CD14-positive monocyte (primary cell): ENCODE data around the gene ITGAL. TPM values are rescaled to one million over a fixed set of nuclear protein-coding genes. Genes with fewer than 3 reads are reported as not detected.

Experiments used
- DNase-seq, 3 donors: peaks; one replicate each; pipeline ENCODE4 v3.0.0-alpha.2; 2011 to 2022
- H2AFZ ChIP-seq: 2 replicates; pipeline ENCODE4 v1.6.0; 2012; ENCODE audit warnings: mild to moderate bottlenecking, low read depth, low read length, inconsistent platforms; ENCODE audit not compliant: insufficient read depth, poor library complexity, severe bottlenecking
- H3K27ac ChIP-seq, 2 donors: 1 replicate in 1 of 2; 2 replicates in 1 of 2; pipeline ENCODE4 v1.5.1; 2012 to 2013; ENCODE audit warnings: low read length in 2 of 2, control low read depth in 1 of 2, inconsistent platforms in 1 of 2, low read depth in 1 of 2, mild to moderate bottlenecking in 1 of 2
- H3K27me3 ChIP-seq, 2 donors: one replicate each; pipeline versions ENCODE4 v1.6.0 to v1.6.1; 2011 to 2013; ENCODE audit warnings: low read length in 2 of 2; ENCODE audit not compliant: control insufficient read depth in 2 of 2, insufficient read depth in 2 of 2
- H3K36me3 ChIP-seq, 2 donors: replicated peaks in 1 of 2; 1 replicate in 1 of 2; 2 replicates in 1 of 2; pipeline versions ENCODE4 v1.5.1 to v1.6.1; 2012 to 2013; ENCODE audit warnings: low read length in 2 of 2, control low read depth in 1 of 2, inconsistent platforms in 1 of 2, mild to moderate bottlenecking in 1 of 2; ENCODE audit not compliant: insufficient read depth in 2 of 2, control insufficient read depth in 1 of 2
- H3K4me1 ChIP-seq, 2 donors: 1 replicate in 1 of 2; 2 replicates in 1 of 2; pipeline versions ENCODE4 v1.5.1 to v1.6.1; 2012 to 2013; ENCODE audit warnings: low read length in 2 of 2, control low read depth in 1 of 2, inconsistent platforms in 1 of 2, mild to moderate bottlenecking in 1 of 2, moderate library complexity in 1 of 2; ENCODE audit not compliant: insufficient read depth in 2 of 2, control insufficient read depth in 1 of 2
- H3K4me2 ChIP-seq: replicated peaks from 2 replicates; pipeline ENCODE3; 2012; ENCODE audit warnings: low read length, moderate library complexity, mild to moderate bottlenecking; ENCODE audit not compliant: poor library complexity, severe bottlenecking; ENCODE audit errors: extremely low read depth
- H3K4me3 ChIP-seq, 3 experiments: fragments of 200-600 bp in 1 of 3; sonication (generic) in 1 of 3; replicated peaks in 1 of 3; 1 replicate in 2 of 3; 2 replicates in 1 of 3; pipeline ENCODE4 v1.5.1; 2011 to 2013; ENCODE audit warnings: low read length in 3 of 3, mild to moderate bottlenecking in 3 of 3, control low read depth in 2 of 3, low read depth in 2 of 3, inconsistent platforms in 1 of 3, moderate library complexity in 1 of 3
- H3K79me2 ChIP-seq: 2 replicates; pipeline ENCODE4 v1.6.0; 2012; ENCODE audit warnings: mild to moderate bottlenecking, control low read depth, inconsistent platforms, low read length, moderate library complexity; ENCODE audit not compliant: insufficient read depth
- H3K9ac ChIP-seq: 2 replicates; pipeline ENCODE4 v1.6.0; 2017; ENCODE audit warnings: low read length, mild to moderate bottlenecking; ENCODE audit not compliant: insufficient read depth, poor library complexity, severe bottlenecking
- H3K9me3 ChIP-seq, 2 donors: replicated peaks in 1 of 2; 1 replicate in 1 of 2; 2 replicates in 1 of 2; pipeline versions ENCODE4 v1.5.1 to v1.6.1; 2012 to 2013; ENCODE audit warnings: low read length in 2 of 2, control low read depth in 1 of 2; ENCODE audit not compliant: control insufficient read depth in 1 of 2, insufficient read depth in 1 of 2
- H4K20me1 ChIP-seq: 2 replicates; pipeline ENCODE4 v1.6.0; 2012; ENCODE audit warnings: mild to moderate bottlenecking, low read length, control low read depth, moderate library complexity; ENCODE audit not compliant: insufficient read depth
- H3K27ac Mint-ChIP-seq, 7 donors: one replicate each; pipeline ENCODE4 v1.8.0; 2020; ENCODE audit warnings: mild to moderate bottlenecking in 7 of 7, mixed read lengths in 7 of 7, moderate library complexity in 6 of 7, inconsistent platforms in 2 of 7
- H3K27me3 Mint-ChIP-seq, 3 donors: one replicate each; pipeline ENCODE4 v1.8.0; 2021 to 2022; ENCODE audit warnings: low read depth in 3 of 3, mild to moderate bottlenecking in 3 of 3, mixed read lengths in 3 of 3, moderate library complexity in 3 of 3, inconsistent platforms in 1 of 3
- H3K36me3 Mint-ChIP-seq, 2 donors: one replicate each; pipeline ENCODE4 v1.8.0; 2020; ENCODE audit warnings: mixed read lengths in 2 of 2, inconsistent platforms in 1 of 2, mild to moderate bottlenecking in 1 of 2
- H3K4me1 Mint-ChIP-seq: one replicate; pipeline ENCODE4 v1.8.0; 2020; ENCODE audit warnings: mild to moderate bottlenecking, mixed read lengths
- H3K4me3 Mint-ChIP-seq, 2 donors: one replicate each; pipeline ENCODE4 v1.8.0; 2020; ENCODE audit warnings: mild to moderate bottlenecking in 2 of 2, mixed read lengths in 2 of 2, moderate library complexity in 1 of 2
- H3K9me3 Mint-ChIP-seq, 7 donors: one replicate each; pipeline ENCODE4 v1.8.0; 2020 to 2022; ENCODE audit warnings: mixed read lengths in 7 of 7, mild to moderate bottlenecking in 6 of 7, moderate library complexity in 6 of 7, inconsistent platforms in 2 of 7
- CTCF ChIP-seq: fragments of 200-600 bp; IDR thresholded peaks from one replicate; pipeline ENCODE4 v1.8.0; 2022; ENCODE audit warnings: antibody characterized with exemption, mild to moderate bottlenecking
- WGBS: methylation state at CpG from one replicate; pipeline ENCODE4 v1.1.5; 2013; ENCODE audit warnings: missing lambda C conversion rate; ENCODE audit not compliant: insufficient coverage; 5-methylcytosine and 5-hydroxymethylcytosine counted together
- intact Hi-C, 2 donors: fragments of 100-400 bp; cut with micrococcal nuclease; formaldehyde crosslinking; loops; one replicate each; pipeline versions ENCODE4 v1.15.0 to v1.15.1; 2023
- polyA plus RNA-seq, 3 donors: library from polyadenylated mRNA; depleted of rRNA in 1 of 3; unstranded in 2 of 3; stranded (reverse) in 1 of 3; fragments of 300-500 nt in 2 of 3; fragments of >200 nt in 1 of 3; fragmentation: Illumina TruSeq in 2 of 3; gene quantifications; 1 replicate in 2 of 3; 2 replicates in 1 of 3; pipeline ENCODE4 v1.2.3, GENCODE V29; 2012 to 2021

ITGAL gene
- polyA plus RNA-seq, 3 donors, result 56.8 to 474 (median 109) TPM

- intact Hi-C loops, result no loop called here
- H2AFZ ChIP-seq, result no peak overlapping the region
- H3K9ac ChIP-seq, result no peak overlapping the region
- no peaks in the 10 kb centered on the region for H3K4me1 ChIP-seq
- Mint-ChIP-seq H3K27ac (peak overlapping the region in 3 of 7 donors; percentile 5 to 70 (median 51)), H3K27me3 (peaks cover 0 to 2% (median 0%) of the 10 kb centered on the region in 3 donors), H3K36me3 (peaks cover 67 to 95% of the 10 kb centered on the region in 2 donors), H3K4me1 (peaks cover 5% of the 10 kb centered on the region), H3K4me3 (no peak overlapping the region), H3K9me3 (no peaks in the 10 kb centered on the region)
- H3K9me3 ChIP-seq, result no peaks in the 10 kb centered on the region
- no peak overlapping the region for H3K27ac ChIP-seq
- peaks cover 93 to 94% of the 10 kb centered on the region in 2 donors for H3K36me3 ChIP-seq
- no peaks in the 10 kb centered on the region for H3K27me3 ChIP-seq
- DNase-seq, result no peak
- H3K4me3 ChIP-seq, result no peak overlapping the region
- WGBS, result 96% methylated on average over 9 of the region's 12 CpGs
- TF ChIP-seq CTCF, result no peak
- peaks cover 95% of the 10 kb centered on the region for H4K20me1 ChIP-seq
- H3K4me2 ChIP-seq, result no peak overlapping the region
- H3K79me2 ChIP-seq, result peaks cover 24% of the 10 kb centered on the region
Measured at GRCh38 chr16:30494709-30495108, 22.2 kb downstream of the ITGAL start.

GRCh38 chr16:30499284-30499683 is 26.7 kb downstream of the ITGAL start:
- Mint-ChIP-seq H3K36me3 (peaks cover 50 to 92% of the 10 kb centered on the region in 2 donors), H3K27ac (peak overlapping the region in 4 of 7 donors; percentile 12 to 72 (median 47)), H3K27me3 (no peaks in the 10 kb centered on the region), H3K4me1 (no peaks in the 10 kb centered on the region), H3K9me3 (no peaks in the 10 kb centered on the region), H3K4me3 (no peak overlapping the region)
- H3K79me2 ChIP-seq, result peaks cover 16% of the 10 kb centered on the region
- no peak overlapping the region for H3K4me2 ChIP-seq
- H3K9ac ChIP-seq, result no peak overlapping the region
- peak overlapping the region in 1 of 2 donors; percentile 22 for H3K27ac ChIP-seq
- H3K4me3 ChIP-seq, result no peak overlapping the region
- peaks cover 90% of the 10 kb centered on the region for H4K20me1 ChIP-seq
- intact Hi-C loops, result no loop called here
- no peak overlapping the region for H2AFZ ChIP-seq
- no peaks in the 10 kb centered on the region for H3K27me3 ChIP-seq
- 94% methylated on average over 3 of the region's 8 CpGs for WGBS
- H3K36me3 ChIP-seq, result peaks cover 87 to 93% of the 10 kb centered on the region in 2 donors
- no peak for DNase-seq
- no peak for TF ChIP-seq CTCF
- no peaks in the 10 kb centered on the region for H3K4me1 ChIP-seq
- H3K9me3 ChIP-seq, result no peaks in the 10 kb centered on the region
